A549 (cell line): Measurements from ENCODE around the gene ATP11A.

Source experiments
- CBX2 ChIP-seq: fragments of 200-600 bp; sonication (generic); IDR thresholded peaks from 2 replicates; pipeline ENCODE4 v1.6.1; 2016; ENCODE audit warnings: low read depth, mild to moderate bottlenecking, borderline replicate concordance
- CEBPB ChIP-seq, 2 experiments: fragments of >200 bp in 1 of 2; sonication (Bioruptor Twin) in 1 of 2; formaldehyde crosslinking in 1 of 2; IDR thresholded peaks; 2 replicates each; pipeline ENCODE4 v1.6.1; 2012 to 2016
- CTCF ChIP-seq: fragments of >200 bp; sonication (Bioruptor Twin); formaldehyde crosslinking; IDR thresholded peaks from 3 replicates; pipeline ENCODE4 v1.5.1; 2016
- E2F6 ChIP-seq: IDR thresholded peaks from 2 replicates; pipeline ENCODE4 v1.6.1; 2012; ENCODE audit warnings: low read depth, borderline replicate concordance
- HDAC2 ChIP-seq: fragments of 200-600 bp; sonication (generic); IDR thresholded peaks from 2 replicates; pipeline ENCODE4 v1.6.1; 2016
- JUN ChIP-seq, 2 experiments: fragments of >200 bp; sonication (Bioruptor Twin); formaldehyde crosslinking; IDR thresholded peaks; 2 replicates in 1 of 2; 3 replicates in 1 of 2; pipeline ENCODE4 v1.6.1; 2016 to 2017
- JUNB ChIP-seq: fragments of >200 bp; sonication (Bioruptor Twin); formaldehyde crosslinking; IDR thresholded peaks from 2 replicates; pipeline ENCODE4 v1.6.1; 2016
- KDM1A ChIP-seq: fragments of 200-600 bp; sonication (generic); IDR thresholded peaks from 2 replicates; pipeline ENCODE4 v1.6.1; 2016; ENCODE audit warnings: low read depth, mild to moderate bottlenecking
- MAX ChIP-seq: IDR thresholded peaks from 2 replicates; pipeline ENCODE4 v1.6.1; 2012
- POLR2A ChIP-seq: IDR thresholded peaks from 2 replicates; pipeline ENCODE4 v1.6.1; 2012; ENCODE audit warnings: mild to moderate bottlenecking, low read length

- no peak for TF ChIP-seq CEBPB (IDR thresholded peaks at IDR 0.05)
- no peak for TF ChIP-seq POLR2A
- no peak for TF ChIP-seq HDAC2
- TF ChIP-seq MAX, result no peak
- TF ChIP-seq E2F6, result no peak
- no peak for TF ChIP-seq JUN (IDR thresholded peaks at IDR 0.05)
- TF ChIP-seq JUNB, result no peak
- no peak for TF ChIP-seq KDM1A
- TF ChIP-seq CTCF, result no peak
- TF ChIP-seq CBX2, result no peak
These were observed 130.5 kb downstream of the ATP11A start for GRCh38 chr13:112820318-112820717.
